ENCODE data around the gene GREB1L. TPM values are rescaled to one million over a fixed set of nuclear protein-coding genes. Genes with fewer than 3 reads are reported as not detected.

Gene GREB1L
- total RNA-seq, 6 experiments from 2014 or later = 3.1 to 7.9 (median 5.7) TPM

GRCh38 chr18:21398121-21398520 is 156.1 kb downstream of the GREB1L start:
- Histone ChIP-seq H3K4me1 (no peaks in the 10 kb centered on the region), H3K4me3 (no peak overlapping the region), H3K9me3 (no peaks in the 10 kb centered on the region), H3K36me3 (no peaks in the 10 kb centered on the region), H3K27me3 (no peaks in the 10 kb centered on the region), H3K27ac (no peak overlapping the region)
- intact Hi-C loops (cut with DNase I) = no loop called here
- WGBS (ENCODE audit: insufficient coverage, low coverage, low lambda C conversion rate, missing lambda C conversion rate) = 73% methylated on average over 2 of the region's 2 CpGs
- DNase-seq (no peak), ATAC-seq (no peak)
- TF ChIP-seq CTCF (IDR thresholded peaks at IDR 0.05) = no peak
- TF ChIP-seq POLR2A (IDR thresholded peaks at IDR 0.05) = no peak

GRCh38 chr18:21402272-21402671 is 160.2 kb downstream of the GREB1L start:
- TF ChIP-seq CTCF (IDR thresholded peaks at IDR 0.05) (no peak), POLR2A (IDR thresholded peaks at IDR 0.05) (no peak)
- Histone ChIP-seq H3K27me3 (no peaks in the 10 kb centered on the region), H3K9me3 (no peaks in the 10 kb centered on the region), H3K27ac (no peak overlapping the region), H3K36me3 (no peaks in the 10 kb centered on the region), H3K4me3 (no peak overlapping the region), H3K4me1 (no peaks in the 10 kb centered on the region)
- DNase-seq (no peak), ATAC-seq (no peak)
- 100% methylated on average over 1 of the region's 1 CpG for WGBS (ENCODE audit: insufficient coverage, low coverage, low lambda C conversion rate, missing lambda C conversion rate)
- intact Hi-C loops (cut with DNase I) = no loop called here

GRCh38 chr18:21404426-21404825 is 162.4 kb downstream of the GREB1L start:
- WGBS (ENCODE audit: insufficient coverage, low coverage, low lambda C conversion rate, missing lambda C conversion rate) = 80% methylated on average over 1 of the region's 1 CpG
- Histone ChIP-seq H3K4me3 (no peak overlapping the region), H3K36me3 (no peaks in the 10 kb centered on the region), H3K4me1 (no peaks in the 10 kb centered on the region), H3K27me3 (no peaks in the 10 kb centered on the region), H3K9me3 (no peaks in the 10 kb centered on the region), H3K27ac (no peak overlapping the region)
- no peak for ATAC-seq
- no peak for DNase-seq
- intact Hi-C loops (cut with DNase I) = no loop called here
- TF ChIP-seq POLR2A (IDR thresholded peaks at IDR 0.05) = no peak
- TF ChIP-seq CTCF (IDR thresholded peaks at IDR 0.05) = no peak

GRCh38 chr18:21406116-21406515 is 164.1 kb downstream of the GREB1L start:
- no peak overlapping the region for H3K4me3 ChIP-seq
- WGBS (ENCODE audit: insufficient coverage, low coverage, low lambda C conversion rate, missing lambda C conversion rate) = 91% methylated on average over 3 of the region's 3 CpGs
- no peak overlapping the region for H3K27ac ChIP-seq
- DNase-seq (no peak), ATAC-seq (no peak)
- no peaks in the 10 kb centered on the region for H3K36me3 ChIP-seq
- no peaks in the 10 kb centered on the region for H3K27me3 ChIP-seq
- intact Hi-C loops (cut with DNase I) = no loop called here
- no peak for TF ChIP-seq CTCF (IDR thresholded peaks at IDR 0.05)
- TF ChIP-seq POLR2A (IDR thresholded peaks at IDR 0.05) = no peak
- H3K4me1 ChIP-seq = no peaks in the 10 kb centered on the region
- no peaks in the 10 kb centered on the region for H3K9me3 ChIP-seq

- ATAC-seq = no peak
- 93% methylated on average over 2 of the region's 3 CpGs for WGBS (ENCODE audit: insufficient coverage, low coverage, low lambda C conversion rate, missing lambda C conversion rate)
Measured at GRCh38 chr18:21408681-21409080, 166.6 kb downstream of the GREB1L start.

More at GRCh38 chr18:21408681-21409080, 166.6 kb downstream of the GREB1L start:
- DNase-seq = no peak
- intact Hi-C loops (cut with DNase I) = no loop called here
- TF ChIP-seq POLR2A (IDR thresholded peaks at IDR 0.05) (no peak), CTCF (IDR thresholded peaks at IDR 0.05) (no peak)
- Histone ChIP-seq H3K9me3 (no peaks in the 10 kb centered on the region), H3K4me3 (no peak overlapping the region), H3K27me3 (no peaks in the 10 kb centered on the region), H3K27ac (no peak overlapping the region), H3K4me1 (no peaks in the 10 kb centered on the region), H3K36me3 (no peaks in the 10 kb centered on the region)

Data from right lobe of liver (tissue), 6 donors.